GM12878 (cell line): ENCODE measurements around the gene IFRD2.

Source experiments
- BHLHE40 ChIP-seq, 2 experiments: fragments of 450-650 bp in 1 of 2; IDR thresholded peaks; 2 replicates each; pipeline ENCODE4 v1.6.1; 2011 to 2017; ENCODE audit warnings: low read depth in 2 of 2, borderline replicate concordance in 1 of 2, improper control_type of control experiment in 1 of 2, low read length in 1 of 2, mild to moderate bottlenecking in 1 of 2
- DPF2 ChIP-seq: fragments of 450-650 bp; IDR thresholded peaks from 2 replicates; pipeline ENCODE4 v1.6.1; 2017; ENCODE audit warnings: mild to moderate bottlenecking
- EED ChIP-seq: sonication (generic); IDR thresholded peaks from 2 replicates; pipeline ENCODE4 v1.6.1; 2016; ENCODE audit warnings: antibody characterized with exemption, low read depth
- JUNB ChIP-seq: IDR thresholded peaks from 2 replicates; pipeline ENCODE4 v1.6.1; 2016; ENCODE audit warnings: antibody characterized with exemption, mild to moderate bottlenecking
- PML ChIP-seq: IDR thresholded peaks from 2 replicates; pipeline ENCODE4 v1.6.1; 2012; ENCODE audit warnings: low read length, inconsistent platforms
- ZNF384 ChIP-seq: IDR thresholded peaks from 2 replicates; pipeline ENCODE4 v1.6.1; 2012; ENCODE audit warnings: low read depth, mild to moderate bottlenecking, low read length, improper control_type of control experiment, borderline replicate concordance

- TF ChIP-seq ZNF384 (no peak), JUNB (no peak), BHLHE40 (IDR thresholded peaks at IDR 0.05; ENCODE audit: borderline replicate concordance in 1 of 2, low read depth in 2 of 2, low read length in 1 of 2) (no peak), PML (no peak), DPF2 (no peak), EED (no peak)
These were observed 37.0 kb downstream of the IFRD2 start for GRCh38 chr3:50255251-50255615.
